NCI-H345 treated with DMSO at 0.1 percent for 48 hours (cell line): ENCODE results near the gene GANC.
"Not testable (repeated sequence)": the region's sequence is repeated elsewhere in the genome, so short reads cannot be mapped to it uniquely, and the experiment has no call there.

Experiments
- DNase-seq: peaks from one replicate; lab custom pipeline; 2025; ENCODE audit not compliant: unreplicated experiment; lab: John Stamatoyannopoulos, UW

GANC gene

GRCh38 chr15:42283671-42284070 lies 10.7 kb downstream of the GANC start:
- DNase-seq, result no peak

GRCh38 chr15:42284551-42284950 lies 11.6 kb downstream of the GANC start:
- DNase-seq, result no peak

- no peak for DNase-seq
These were observed 12.0 kb downstream of the GANC start for GRCh38 chr15:42285034-42285433.

- no peak for DNase-seq
These were observed 13.5 kb downstream of the GANC start for GRCh38 chr15:42286445-42287029.

DNA sequence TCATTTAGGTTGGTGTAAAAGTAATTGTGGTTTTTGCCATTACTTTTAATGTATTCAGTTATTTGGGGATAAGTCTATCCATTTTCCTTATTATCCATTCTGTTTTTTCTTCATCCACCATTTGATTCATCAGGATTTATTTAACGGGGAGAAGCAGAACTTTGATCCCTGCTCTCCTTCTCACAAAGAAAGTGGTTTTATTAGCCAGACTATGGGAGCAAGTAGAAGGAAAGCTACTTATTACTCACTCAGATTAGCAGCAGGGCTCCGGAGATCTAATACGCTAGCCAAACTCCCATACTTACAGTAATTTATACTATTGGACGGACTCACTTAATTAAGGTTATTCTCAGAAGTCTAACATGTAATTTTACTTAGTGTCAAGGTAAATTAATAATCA lies 14.9 kb downstream of the GANC start:
- DNase-seq, result no peak

DNA sequence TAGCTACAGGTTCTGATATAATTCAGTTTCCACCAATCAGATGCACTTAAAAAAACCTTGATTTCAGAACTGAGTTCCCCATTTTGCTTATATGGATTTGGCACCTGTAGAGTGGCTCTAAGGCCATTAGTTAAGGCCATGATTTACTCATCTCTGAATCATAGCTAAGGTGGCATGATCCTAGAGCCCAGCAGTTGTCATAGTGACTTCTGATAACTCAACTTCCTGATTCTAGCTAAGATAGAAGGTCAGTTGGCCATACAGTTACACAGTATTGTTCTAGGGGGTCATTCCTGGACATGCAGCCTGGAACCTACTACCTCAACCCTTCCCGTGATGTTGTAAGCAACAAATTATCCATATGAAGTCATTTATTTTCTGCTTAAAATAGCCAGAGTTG lies 16.2 kb downstream of the GANC start:
- no peak for DNase-seq

DNA sequence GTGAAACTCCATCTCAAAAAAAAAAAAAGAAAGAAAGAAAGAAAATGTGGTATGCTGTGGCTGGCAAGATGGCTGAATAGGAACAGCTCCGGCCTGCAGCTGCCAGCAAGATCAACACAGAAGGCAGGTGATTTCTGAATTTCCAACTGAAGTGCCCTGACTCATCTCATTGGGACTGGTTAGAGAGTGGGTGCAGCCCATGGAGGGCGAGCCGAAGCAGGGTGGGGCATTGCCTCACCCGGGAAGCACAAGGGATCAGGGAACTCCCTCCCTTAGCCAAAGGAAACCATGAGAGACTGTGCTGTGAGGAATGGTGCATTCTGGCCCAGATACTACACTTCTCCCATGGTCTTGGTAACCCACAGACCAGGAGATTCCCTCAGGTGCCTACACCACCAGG lies 28.0 kb downstream of the GANC start:
- DNase-seq, result not testable (repeated sequence)

DNA sequence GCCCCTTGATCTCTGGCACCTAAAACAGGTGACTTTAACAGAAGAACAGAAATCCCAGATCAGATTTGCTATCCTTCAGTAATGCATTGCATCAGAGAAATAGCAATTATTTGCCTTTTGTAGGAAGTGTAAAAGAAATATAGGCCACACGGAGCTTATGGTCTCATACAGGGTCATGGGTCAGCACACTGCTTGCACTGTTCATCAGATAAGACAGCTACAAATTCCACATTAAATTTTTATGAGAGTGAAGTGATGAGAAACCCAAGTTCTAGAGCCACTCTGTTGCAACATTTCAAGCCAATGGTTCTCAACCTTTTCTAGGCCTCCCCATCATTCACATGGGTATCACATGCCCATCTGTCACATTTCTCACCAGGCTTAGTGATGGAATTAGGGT lies 33.7 kb downstream of the GANC start:
- DNase-seq, result no peak

DNA sequence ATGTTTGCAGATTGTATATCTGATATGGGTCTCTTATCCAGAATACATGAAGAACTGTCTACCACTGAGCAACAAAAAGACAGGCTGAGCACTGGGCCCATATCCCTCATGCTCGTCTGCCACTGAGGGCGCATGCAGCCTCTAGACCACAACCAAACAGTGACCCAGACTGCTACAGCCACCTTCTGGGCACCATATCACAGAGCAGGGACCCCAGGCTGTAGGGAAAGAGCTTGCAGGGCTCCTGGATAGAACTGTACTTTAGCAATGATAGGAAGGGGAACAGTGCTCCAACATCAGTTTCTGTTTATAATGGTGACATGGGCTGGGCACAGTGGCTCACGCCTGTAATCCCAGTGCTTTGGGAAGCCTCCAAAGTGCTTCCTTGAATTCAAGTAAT lies 40.5 kb downstream of the GANC start:
- DNase-seq, result no peak

DNA sequence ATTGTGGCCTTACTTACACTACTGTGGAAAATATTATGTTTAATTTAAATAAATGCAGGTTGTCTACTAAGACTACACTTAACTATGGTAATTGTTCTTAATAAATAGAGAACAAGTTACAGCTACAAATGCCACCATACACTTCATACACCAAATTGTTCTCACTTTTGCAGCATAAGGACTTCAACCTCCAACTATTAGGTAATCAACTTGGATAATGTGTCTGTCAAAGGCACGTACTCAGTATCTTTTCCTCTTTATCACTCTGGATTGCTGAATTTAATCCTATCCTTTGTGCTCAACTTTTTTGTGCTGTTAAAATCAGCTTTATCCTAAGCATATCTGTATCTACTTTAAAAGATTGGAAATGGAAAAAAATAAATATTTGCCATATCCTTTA lies 41.8 kb downstream of the GANC start:
- no peak for DNase-seq

GRCh38 chr15:42315521-42315920 lies 42.5 kb downstream of the GANC start:
- no peak for DNase-seq

DNA sequence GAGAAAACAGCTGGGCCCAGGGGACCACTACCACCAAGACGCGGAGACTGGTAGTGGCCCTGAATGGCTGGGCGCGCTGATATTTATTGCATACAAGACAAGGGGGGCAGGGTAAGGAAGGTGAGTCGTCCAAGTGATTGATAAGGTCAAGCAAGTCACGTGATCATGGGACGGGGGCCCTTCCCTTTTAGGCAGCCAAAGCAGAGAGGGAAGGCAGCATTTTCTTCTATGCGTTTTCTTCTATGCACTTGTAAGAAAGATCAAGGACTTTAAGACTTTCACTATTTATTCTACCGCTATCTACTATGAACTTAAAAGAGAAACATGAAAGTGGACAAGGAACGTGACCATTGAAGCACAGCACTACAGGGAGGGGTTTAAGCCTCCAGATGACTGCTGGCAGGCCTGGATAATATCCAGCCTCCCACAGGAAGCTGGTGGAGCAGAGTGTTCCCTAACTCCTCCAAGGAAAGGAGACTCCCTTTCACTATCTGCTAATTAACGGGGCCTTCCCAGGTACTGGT lies 43.3 kb downstream of the GANC start:
- DNase-seq, result not testable (repeated sequence)

DNA sequence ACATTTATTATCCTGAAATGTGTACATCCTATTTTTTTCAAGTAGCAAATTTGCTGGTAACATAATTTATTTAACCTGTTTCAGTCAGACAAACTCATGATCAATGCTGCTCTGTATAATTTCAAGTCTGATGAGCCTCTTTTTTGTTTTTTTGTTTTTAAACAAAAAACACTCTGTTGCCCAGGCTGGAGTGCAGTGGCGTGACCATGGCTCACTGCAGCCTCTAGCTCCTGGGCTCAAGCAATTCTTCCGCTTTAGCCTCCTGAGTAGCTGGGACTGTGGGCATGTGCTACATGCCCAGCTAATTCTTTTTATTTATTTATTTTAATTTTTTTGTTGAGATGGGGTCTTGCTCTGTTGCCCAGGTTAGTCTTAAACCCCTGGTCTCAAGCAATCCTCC lies 46.2 kb downstream of the GANC start:
- no peak for DNase-seq

- no peak for DNase-seq
These were observed 51.3 kb downstream of the GANC start for GRCh38 chr15:42324308-42324707.

DNA sequence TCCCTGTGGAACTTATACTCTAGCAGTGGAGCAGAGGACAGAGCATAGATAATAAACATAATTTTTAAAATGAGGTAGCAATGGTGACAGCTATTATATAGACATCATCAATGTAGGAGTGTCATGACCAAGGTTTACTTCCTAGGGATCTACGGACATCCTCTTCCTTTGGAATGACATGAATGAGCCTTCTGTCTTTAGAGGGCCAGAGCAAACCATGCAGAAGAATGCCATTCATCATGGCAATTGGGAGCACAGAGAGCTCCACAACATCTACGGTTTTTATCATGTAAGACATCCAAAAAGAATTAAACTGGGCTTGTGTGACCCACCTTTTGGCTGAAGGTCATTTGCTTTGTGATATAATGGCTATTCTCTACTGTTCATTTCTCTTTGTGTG lies 56.2 kb downstream of the GANC start:
- DNase-seq, result no peak

- DNase-seq, result no peak
These were observed 57.0 kb downstream of the GANC start for GRCh38 chr15:42329992-42330391.

GRCh38 chr15:42331235-42331634 lies 58.2 kb downstream of the GANC start:
- DNase-seq, result no peak

DNA sequence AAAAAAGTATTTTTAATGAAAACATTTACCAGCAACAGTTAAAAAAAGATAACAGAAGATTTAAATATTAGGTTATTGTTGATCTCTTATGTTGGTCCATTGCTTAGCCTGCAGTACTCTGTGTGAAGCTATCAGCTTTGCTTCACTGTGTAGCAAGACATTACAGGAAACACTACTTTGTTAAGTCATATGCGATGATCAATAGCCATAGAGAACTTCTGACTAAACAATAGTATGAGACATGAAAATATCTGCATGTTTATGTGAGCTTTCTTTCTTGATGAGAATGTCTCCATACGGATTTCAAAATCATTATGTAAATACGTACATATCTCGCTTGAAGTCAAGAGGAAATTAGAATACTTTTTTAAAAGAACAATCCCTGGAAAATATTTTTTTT lies 59.3 kb downstream of the GANC start:
- DNase-seq, result no peak

- DNase-seq, result no peak
These were observed 62.1 kb downstream of the GANC start for GRCh38 chr15:42335074-42335473.

GRCh38 chr15:42336650-42337049 lies 63.6 kb downstream of the GANC start:
- DNase-seq, result not testable (repeated sequence)

DNA sequence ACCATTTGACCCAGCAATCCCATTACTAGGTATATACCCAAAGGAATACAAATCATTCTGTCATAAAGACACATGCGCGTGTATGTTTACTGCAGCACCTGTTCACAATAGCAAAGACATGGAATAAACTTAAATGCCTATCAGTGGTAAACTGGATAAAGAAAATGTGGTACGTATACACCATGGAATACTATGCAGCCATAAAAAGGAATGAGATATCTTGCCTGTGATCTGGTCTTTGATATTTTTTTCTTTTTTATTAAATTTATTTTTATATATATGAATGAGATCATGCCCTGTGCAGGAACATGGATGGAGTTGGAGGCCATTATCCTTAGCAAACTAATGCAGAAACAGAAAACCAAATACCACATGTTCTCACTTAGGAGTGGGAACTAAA lies 64.1 kb downstream of the GANC start:
- DNase-seq, result not testable (repeated sequence)

- no peak for DNase-seq
These were observed 65.5 kb downstream of the GANC start for GRCh38 chr15:42338500-42338899.

- no peak for DNase-seq
These were observed 70.7 kb downstream of the GANC start for GRCh38 chr15:42343596-42344232.
